Camera-type eye (tissue), 1 donor: ENCODE measurements around the gene YAP1. TPM values are rescaled to one million over a fixed set of nuclear protein-coding genes. Genes with fewer than 3 reads are reported as not detected.

ENCODE experiments used
- total RNA-seq: library from RNA; depleted of rRNA; stranded (reverse); fragments of >200 nt; gene quantifications from one replicate; pipeline ENCODE4 v1.2.3, GENCODE V29; 2014

YAP1 gene
- total RNA-seq: 137 TPM

DNA sequence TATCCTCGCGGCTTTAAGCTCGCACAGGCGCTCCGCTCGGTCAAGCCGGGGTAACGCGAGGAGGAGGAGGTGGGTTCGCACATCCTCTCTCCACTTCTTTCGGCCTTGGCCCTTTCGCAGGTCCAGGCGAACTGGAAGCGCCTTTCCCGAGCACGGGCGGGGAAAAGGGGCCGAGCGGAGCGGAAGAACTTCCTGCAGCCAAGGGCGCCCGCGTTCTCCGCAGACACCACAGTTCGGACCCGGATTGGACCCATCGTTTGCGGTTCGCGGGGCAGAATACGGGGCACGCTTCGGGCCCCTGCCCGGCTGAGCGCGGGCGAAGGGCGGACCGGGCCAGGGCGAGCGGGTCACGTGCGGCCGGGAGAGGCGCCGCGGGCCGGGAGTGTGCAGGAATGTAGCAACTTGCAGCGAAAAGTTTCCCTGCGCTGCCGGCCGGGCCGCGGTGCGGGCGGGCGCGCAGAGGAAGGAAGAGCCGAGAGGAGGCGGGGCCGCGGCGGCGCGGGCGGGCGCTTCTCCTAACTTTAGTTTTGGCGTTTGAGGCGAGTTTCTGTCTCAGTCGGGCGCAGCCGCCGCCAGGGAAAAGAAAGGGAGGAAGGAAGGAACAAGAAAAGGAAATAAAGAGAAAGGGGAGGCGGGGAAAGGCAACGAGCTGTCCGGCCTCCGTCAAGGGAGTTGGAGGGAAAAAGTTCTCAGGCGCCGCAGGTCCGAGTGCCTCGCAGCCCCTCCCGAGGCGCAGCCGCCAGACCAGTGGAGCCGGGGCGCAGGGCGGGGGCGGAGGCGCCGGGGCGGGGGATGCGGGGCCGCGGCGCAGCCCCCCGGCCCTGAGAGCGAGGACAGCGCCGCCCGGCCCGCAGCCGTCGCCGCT, at the start of gene YAP1:
Gene YAP1, plus strand, starts transcription at position 552 of the 865 bp plus-strand sequence. CDS start 402 bp downstream, outside the sequence.

Other genes with a start within 250 kb of the YAP1 start
- gene CEP126, start 195.4 kb upstream of the YAP1 start, total RNA-seq: 17.2 TPM
- gene ANGPTL5, start 193.9 kb upstream of the YAP1 start, total RNA-seq: 0.93 TPM
- 5.6 TPM for gene CFAP300, start 63.0 kb upstream of the YAP1 start, total RNA-seq
- 4.1 TPM for gene BIRC3, start 207.0 kb downstream of the YAP1 start, total RNA-seq
- gene BIRC2, start 236.8 kb downstream of the YAP1 start, total RNA-seq: 90.1 TPM